Measurements from ENCODE around the gene CPNE5. TPM values are rescaled to one million over a fixed set of nuclear protein-coding genes. Genes with fewer than 3 reads are reported as not detected.

The CPNE5 gene
- total RNA-seq, 1 donor from 2014 or later = 6.6 TPM

DNA sequence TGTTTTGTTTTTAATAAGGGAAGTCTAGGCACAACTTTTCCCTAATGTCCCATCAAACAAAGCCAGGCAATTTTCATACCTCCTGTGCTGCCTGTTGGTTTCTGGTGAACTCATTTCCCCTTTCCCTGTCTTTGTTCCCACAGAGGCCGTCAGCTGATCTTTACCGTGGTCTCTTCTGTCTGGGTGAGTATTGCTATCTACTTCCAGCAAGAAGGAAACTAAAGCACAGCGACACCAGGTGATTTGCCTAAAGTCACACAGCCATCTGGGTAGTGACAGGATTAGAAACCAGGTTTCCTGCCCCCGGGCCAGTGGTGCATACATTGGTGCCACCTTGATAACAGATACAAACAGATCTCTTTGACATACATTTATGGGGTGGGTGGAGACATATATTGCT lies 82.0 kb downstream of the CPNE5 start:
- Histone ChIP-seq H3K4me1 (peaks cover 32% of the 10 kb centered on the region), H3K4me3 (no peak overlapping the region), H3K9me3 (no peaks in the 10 kb centered on the region), H3K36me3 (no peaks in the 10 kb centered on the region), H3K27ac (no peak overlapping the region), H3K27me3 (no peaks in the 10 kb centered on the region)
- intact Hi-C loops (cut with DNase I) = loop anchor here (5.0 to 10.0 kb wide), 2 partner anchors 140 to 332 kb away; no protein-coding TSS in a partner anchor
- no peak for TF ChIP-seq POLR2A (IDR thresholded peaks at IDR 0.05)
- no peak for TF ChIP-seq POLR2AphosphoS5 (IDR thresholded peaks at IDR 0.05; ENCODE audit: insufficient read depth in 1 of 2, low read depth in 1 of 2)
- TF ChIP-seq, protein P1, sequence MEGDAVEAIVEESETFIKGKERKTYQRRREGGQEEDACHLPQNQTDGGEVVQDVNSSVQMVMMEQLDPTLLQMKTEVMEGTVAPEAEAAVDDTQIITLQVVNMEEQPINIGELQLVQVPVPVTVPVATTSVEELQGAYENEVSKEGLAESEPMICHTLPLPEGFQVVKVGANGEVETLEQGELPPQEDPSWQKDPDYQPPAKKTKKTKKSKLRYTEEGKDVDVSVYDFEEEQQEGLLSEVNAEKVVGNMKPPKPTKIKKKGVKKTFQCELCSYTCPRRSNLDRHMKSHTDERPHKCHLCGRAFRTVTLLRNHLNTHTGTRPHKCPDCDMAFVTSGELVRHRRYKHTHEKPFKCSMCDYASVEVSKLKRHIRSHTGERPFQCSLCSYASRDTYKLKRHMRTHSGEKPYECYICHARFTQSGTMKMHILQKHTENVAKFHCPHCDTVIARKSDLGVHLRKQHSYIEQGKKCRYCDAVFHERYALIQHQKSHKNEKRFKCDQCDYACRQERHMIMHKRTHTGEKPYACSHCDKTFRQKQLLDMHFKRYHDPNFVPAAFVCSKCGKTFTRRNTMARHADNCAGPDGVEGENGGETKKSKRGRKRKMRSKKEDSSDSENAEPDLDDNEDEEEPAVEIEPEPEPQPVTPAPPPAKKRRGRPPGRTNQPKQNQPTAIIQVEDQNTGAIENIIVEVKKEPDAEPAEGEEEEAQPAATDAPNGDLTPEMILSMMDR (IDR thresholded peaks at IDR 0.05) = no peak
- no peak for DNase-seq (ENCODE audit: extremely low spot score in 2 of 2)

DNA sequence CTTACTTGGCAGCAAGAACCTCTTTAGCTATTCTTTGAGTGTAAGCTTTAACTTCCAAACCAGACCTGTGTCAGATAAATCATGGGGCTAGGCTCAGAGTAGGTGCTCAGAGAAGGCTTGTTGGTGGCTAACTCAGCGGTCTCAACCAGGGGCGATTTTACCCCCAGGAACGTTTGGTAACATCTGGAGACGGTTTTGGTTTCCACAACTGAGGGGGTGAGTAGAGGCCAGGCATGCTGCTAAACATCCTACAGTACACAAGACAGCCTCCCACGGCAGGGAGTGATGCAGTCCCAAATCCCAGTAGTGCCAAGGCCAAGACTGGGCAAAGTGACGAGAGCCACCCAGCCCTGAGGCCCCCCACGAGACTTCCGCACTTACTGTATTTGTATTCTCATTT lies 82.5 kb downstream of the CPNE5 start:
- intact Hi-C loops (cut with DNase I) = loop anchor here (5.0 to 10.0 kb wide), 2 partner anchors 139 to 332 kb away; no protein-coding TSS in a partner anchor

DNA sequence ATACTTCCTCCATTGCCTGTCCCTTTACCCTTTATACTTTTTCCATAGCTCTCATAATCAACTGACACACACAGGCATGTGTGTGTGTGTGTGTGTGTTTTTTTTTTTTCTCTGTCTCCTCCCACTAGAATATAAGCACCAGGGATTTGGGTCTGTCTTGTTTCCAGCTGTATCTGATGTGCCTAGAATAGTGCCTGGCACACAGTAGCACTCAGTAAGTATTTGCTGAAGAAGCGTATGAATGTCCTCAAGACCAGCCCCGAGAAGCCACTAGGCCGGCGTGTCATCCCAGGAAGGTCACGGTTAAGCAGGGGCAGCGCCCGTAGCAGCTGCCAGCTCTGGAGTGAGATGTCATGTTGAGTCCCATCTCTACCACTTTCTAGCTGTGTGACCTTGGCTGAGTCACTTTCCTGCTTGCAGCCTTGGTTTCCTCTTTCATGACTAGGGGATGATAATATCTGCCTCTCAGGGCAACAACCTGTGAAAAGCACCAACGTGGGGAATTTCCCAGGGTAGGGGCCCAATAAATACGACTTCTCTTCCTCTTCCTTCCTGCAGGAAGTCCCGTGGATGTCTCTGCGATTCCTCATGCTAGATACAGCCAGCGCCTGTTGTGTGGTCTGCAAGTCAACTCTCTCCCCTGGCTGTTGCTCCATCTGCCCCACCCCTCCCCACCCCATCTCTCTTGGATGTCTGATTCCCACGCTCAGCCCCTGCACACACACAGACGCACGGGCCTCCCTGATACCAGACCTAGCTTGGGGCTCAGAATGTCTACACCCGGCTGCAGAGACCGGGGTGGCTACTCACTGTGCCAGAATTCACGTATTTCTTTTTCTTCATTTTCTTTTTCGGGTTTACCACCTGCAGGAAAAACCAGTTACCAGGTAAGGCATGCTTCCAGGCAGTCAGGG lies 83.6 kb downstream of the CPNE5 start:
- H3K4me3 ChIP-seq = no peak overlapping the region
- peaks cover 36% of the 10 kb centered on the region for H3K4me1 ChIP-seq
- no peaks in the 10 kb centered on the region for H3K9me3 ChIP-seq
- DNase-seq (ENCODE audit: extremely low spot score in 2 of 2) = no peak
- TF ChIP-seq, protein P1 (IDR thresholded peaks at IDR 0.05) = no peak
- TF ChIP-seq POLR2AphosphoS5 (IDR thresholded peaks at IDR 0.05; ENCODE audit: insufficient read depth in 1 of 2, low read depth in 1 of 2) (no peak), POLR2A (IDR thresholded peaks at IDR 0.05) (no peak)
- peak overlapping the region; percentile 22 for H3K27ac ChIP-seq
- no peaks in the 10 kb centered on the region for H3K36me3 ChIP-seq
- intact Hi-C loops (cut with DNase I) = loop anchor here (5.0 to 10.0 kb wide), 2 partner anchors 138 to 331 kb away; no protein-coding TSS in a partner anchor
- no peaks in the 10 kb centered on the region for H3K27me3 ChIP-seq

More for the DNA sequence above, 82.5 kb downstream of the CPNE5 start:
- TF ChIP-seq POLR2A (IDR thresholded peaks at IDR 0.05) (no peak), POLR2AphosphoS5 (IDR thresholded peaks at IDR 0.05; ENCODE audit: insufficient read depth in 1 of 2, low read depth in 1 of 2) (no peak)
- TF ChIP-seq, protein P1 (IDR thresholded peaks at IDR 0.05) = no peak
- Histone ChIP-seq H3K4me1 (peaks cover 36% of the 10 kb centered on the region), H3K4me3 (no peak overlapping the region), H3K36me3 (no peaks in the 10 kb centered on the region), H3K27me3 (no peaks in the 10 kb centered on the region), H3K9me3 (no peaks in the 10 kb centered on the region), H3K27ac (peak overlapping the region; percentile 22)
- DNase-seq (ENCODE audit: extremely low spot score in 2 of 2) = no peak

GRCh38 chr6:36754582-36755434 lies 84.4 kb downstream of the CPNE5 start:
- no peak for DNase-seq (ENCODE audit: extremely low spot score in 2 of 2)
- H3K36me3 ChIP-seq = peaks cover 0 to 4% of the 10 kb centered on the region in 2 donors
- H3K27ac ChIP-seq = no peak overlapping the region
- TF ChIP-seq, protein P1 (IDR thresholded peaks at IDR 0.05) = no peak
- TF ChIP-seq POLR2A (IDR thresholded peaks at IDR 0.05) (no peak), POLR2AphosphoS5 (IDR thresholded peaks at IDR 0.05; ENCODE audit: insufficient read depth in 1 of 2, low read depth in 1 of 2) (no peak)
- H3K27me3 ChIP-seq = no peaks in the 10 kb centered on the region
- intact Hi-C loops (cut with DNase I) = loop anchor here (5.0 to 10.0 kb wide), 2 partner anchors 138 to 330 kb away; no protein-coding TSS in a partner anchor
- no peak overlapping the region for H3K4me3 ChIP-seq
- H3K4me1 ChIP-seq = peaks cover 36% of the 10 kb centered on the region
- no peaks in the 10 kb centered on the region for H3K9me3 ChIP-seq

All from vagina (tissue), 2 donors.